HPDE6-E6E7 (cell line): ENCODE data around the gene TRAF3IP1.
"Not testable (repeated sequence)": the region's sequence is repeated elsewhere in the genome, so short reads cannot be mapped to it uniquely, and the experiment has no call there.

Source experiments
- DNase-seq: peaks from one replicate; pipeline ENCODE4 v3.0.0; 2011; ENCODE audit warnings: missing footprints; ENCODE audit errors: extremely low spot score

Gene TRAF3IP1

DNA sequence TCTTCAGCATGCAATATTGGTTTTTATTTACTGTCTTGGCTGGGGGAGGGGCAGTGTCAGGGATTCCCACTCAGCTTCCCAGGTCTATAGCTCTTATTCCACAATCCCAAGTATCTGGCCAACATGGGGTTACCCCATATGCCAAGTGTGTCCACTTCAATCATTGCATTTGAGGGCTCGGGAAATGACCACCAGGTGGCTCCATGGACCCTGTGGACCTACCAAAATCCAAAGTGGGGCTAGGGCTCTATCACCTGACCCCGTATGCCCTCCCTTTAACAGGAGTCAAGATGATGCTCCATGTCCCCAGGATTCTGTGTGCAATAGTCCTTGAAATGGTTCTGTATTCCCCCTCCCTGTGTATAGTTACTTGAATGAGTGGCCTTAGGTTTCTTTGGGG, 12.1 kb upstream of the TRAF3IP1 start:
- DNase-seq: no peak

DNA sequence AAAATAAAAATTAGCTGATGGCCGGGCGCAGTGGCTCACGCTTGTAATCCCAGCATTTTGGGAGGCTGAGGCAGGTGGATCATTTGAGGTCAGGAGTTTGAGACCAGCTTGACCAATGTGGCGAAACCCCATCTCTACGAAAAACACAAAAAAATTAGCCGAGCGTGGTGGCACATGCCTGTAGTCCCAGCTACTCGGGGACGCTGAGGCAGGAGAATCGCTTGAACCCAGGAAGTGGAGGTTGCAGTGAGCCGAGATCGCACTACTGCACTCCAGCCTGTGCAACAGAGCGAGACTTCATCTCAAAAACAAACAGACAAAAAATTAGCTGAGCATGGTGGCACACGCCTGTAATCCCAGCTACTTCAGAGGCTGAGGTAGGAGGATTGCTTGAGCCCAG, 9.6 kb upstream of the TRAF3IP1 start:
- not testable (repeated sequence) for DNase-seq

DNA sequence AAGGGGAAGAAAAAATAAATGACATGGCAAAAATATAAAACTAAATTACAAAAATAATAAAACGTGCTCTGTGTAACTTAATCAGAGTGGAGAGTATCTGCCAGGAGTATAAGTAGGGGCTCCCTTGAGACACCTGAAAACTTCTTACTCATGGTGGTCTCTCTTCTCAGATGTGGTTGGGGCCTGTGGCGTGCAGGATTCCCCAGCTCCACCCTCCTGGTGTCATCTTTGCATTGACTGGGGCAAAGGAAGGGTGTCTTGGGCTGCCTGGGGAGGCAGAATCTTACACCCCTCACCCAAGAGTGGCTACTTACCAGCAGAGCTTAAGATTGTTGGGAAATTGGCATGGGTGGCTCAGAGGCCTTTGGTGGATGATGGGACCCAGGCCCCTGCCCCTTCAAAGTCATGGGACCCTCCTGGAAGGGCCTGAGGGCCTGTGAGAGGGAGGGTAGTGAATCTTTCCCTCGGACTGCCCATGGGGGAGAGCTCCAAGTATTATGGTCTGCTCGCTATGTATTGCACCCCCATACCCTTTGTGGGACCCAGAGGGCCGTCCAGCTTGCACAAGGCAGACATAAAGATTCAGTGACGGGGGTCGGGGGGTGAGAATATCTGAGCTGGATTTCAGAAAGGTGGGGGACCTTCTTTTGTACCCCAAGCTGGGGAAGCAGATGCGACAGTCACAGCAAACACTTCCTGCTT, 6.9 kb upstream of the TRAF3IP1 start:
- DNase-seq: no peak

DNA sequence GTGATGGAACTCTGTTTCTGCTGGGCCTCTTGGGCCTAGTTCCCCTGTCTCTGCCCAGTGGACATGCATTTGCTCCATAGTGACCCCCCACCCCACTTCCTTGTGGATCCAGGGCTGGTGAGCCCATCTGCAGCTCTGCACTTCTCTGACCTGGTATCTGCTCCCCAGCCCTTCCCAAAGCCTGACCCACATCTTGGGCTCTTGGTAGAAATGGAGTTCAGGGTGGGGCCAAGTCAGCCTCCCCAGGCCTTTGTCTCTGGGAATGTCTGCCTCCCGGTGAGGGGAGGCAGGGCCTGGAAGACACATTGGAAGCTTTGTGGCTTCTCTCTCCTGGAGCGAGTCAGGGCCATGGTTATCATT, 6.3 kb upstream of the TRAF3IP1 start:
- no peak for DNase-seq

DNA sequence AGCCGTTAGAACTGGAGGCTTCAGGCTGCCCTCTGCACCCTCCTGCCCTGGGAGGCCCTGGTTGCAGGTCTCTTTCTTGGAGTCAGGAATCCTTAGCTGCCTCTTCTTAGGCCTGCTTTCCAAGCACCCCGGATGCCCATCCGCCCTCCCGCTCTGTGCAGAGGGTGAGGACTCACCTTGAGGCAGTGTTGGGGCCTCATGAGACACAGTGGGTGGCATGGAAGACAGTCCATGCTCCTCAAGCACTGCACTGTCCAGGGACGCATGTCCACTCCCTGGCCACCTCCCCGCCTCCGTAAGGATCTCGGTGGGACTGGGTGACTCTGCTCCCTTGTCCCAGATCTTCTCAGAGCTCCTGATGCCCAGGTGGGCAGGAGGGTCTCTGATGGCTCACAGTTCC, 5.7 kb upstream of the TRAF3IP1 start:
- no peak for DNase-seq

DNA sequence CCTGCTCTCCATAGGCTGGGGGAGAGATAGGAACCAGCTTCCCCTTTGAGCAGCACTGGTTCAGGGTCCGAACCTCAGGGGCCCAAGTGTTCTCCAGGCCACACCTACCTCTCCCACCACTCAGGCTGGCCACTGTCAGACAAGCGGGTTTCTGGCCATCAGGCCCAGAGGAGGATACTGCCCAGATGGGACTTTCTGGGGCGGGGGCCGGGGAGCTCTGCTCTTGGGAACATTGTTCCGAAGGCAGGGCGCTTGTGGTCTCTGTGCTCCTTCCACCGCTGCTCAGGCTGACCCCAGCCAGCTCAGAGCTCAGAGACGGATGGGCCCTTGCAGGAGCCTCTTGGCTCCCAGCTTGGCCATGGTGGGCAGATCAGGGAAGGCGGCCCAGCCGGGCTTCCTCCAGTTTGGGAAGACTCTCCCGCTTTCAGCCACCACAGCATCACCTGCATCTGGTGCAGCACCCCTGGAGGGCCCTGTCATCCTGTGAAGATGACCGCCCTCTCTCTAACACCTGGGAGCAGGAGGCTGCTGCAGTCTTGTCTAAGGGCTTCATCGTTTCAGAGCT, 5.2 kb upstream of the TRAF3IP1 start:
- no peak for DNase-seq

DNA sequence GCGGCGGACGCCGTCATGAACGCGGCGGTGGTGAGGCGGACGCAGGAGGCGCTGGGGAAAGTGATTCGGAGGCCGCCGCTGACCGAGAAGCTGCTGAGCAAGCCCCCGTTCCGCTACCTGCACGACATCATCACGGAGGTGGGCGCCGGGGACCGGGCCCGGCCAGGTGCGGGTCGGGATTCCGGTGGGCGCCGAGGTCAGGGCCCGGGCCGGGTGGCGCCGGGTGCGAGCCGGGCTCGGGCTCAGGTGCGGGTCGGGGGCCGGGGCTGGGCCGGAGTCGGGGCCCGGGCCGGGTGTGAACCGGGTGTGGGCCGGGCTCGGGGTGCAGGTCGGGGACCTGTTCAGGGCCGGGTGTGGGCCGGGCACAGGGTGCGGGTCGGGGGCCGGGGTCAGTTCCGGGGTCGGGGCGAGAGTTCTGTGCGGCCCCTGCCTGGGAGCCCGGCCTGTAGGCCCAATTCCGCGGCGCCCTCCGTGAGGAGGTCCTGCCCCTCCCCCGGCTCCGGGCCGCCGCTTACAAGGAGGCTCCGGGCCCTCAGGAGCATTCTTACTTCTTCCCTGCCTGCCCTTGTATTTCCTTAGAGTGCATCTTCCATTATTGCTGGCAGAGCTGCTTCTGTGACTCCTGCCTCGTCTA, 447 bp downstream of the TRAF3IP1 start:
- peak; percentile 8 for DNase-seq

DNA sequence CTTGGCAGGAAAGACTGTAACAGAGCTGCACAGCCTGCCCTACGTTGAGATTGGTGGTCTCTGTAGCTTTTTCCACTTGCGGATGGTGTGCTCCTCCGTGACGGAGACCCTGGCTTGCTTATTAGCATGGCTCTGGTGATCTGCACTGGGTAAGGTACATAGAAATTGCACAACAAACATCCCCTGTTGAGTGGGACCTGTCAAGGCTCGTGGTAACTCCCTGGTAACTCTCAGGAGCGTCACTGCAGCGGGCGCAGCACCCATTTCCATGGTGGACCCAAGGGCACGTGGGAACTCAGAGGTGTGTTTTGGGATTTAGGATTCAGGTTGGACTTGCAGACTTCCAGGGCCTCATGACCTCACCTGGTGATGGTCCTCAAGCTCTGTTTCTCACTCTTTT, 1.1 kb downstream of the TRAF3IP1 start:
- no peak for DNase-seq

DNA sequence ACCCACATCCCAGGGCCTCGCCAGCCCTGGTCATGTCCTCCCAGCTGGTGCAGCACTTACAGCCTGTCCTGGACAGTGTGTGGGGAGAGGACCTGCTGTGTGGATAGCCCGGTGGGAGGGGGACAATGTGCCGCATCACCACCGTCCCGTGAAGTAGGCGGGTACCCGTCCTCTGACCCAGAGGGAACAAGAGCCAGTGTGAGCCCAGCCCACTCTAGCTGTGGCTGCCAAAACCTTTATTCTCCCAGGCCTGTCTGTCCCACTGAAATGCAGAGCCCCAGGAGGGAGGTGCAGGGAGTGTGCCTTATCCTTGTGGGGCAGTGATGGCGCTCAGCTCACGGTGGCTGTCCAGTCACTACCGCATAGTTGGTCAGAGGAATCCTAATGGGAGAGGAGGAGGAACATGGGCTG, 1.7 kb downstream of the TRAF3IP1 start:
- no peak for DNase-seq

DNA sequence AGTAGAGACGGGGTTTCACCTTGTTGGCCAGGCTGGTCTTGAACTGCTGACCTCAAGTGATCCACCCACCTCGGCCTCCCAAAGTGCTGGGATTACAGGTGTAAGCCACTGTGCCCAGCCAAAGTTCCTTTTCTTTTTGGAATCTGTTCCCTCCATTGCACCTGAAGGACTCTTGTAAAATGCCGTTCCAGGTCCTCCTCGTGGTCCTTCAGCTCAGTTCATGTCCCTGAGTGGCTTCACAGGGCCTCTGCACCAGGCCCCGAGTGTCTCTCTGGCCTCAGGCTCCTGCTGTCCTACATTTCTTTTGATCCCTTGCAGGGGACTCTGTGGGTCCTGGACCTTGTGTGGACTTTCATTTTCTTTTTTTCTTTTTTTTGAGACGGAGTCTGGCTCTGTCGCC, 3.9 kb downstream of the TRAF3IP1 start:
- not testable (repeated sequence) for DNase-seq

DNA sequence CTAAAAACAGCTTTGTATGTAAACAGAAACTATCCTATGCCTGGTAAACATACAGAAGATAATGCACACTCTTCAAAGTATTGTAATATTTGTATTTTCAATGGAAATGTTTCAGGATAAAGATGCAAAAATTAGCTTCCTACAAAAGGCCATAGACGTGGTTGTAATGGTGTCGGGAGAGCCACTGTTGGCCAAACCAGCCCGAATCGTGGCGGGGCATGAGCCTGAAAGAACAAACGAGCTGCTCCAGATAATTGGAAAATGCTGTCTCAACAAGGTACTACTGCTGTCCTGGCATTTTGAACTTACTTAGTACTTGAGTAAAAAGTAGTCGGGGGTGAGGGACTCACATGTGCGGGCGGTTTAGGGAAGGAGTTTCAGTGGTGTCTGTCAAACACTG, 5.4 kb downstream of the TRAF3IP1 start:
- no peak for DNase-seq

DNA sequence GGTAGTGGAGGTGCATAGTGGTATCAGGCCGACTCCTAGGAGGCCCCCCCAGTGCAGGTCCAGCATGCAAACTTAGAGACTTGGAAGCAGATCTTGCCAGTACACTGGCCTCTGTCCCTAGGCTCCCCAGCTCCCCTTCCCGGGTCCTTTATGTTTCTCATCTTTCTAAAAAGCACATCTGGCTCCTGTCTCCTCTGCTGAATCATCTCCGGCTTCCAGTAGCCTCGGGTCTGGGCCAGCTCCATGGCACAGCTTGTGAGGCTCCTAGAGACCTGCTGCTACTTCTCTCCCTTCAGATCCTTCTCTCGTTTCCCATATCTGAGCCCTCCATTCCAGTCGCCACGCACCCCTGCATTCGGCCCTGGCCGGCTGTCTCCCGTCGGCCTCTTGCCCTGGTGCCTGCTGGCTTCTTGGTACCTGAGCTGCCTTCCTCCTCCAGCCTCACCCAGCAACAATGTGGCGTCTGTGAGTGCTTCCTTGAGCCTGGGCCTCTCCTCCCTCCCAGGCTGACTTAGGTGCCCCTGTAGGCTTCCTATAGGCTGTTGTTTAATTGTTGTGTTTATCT, 6.6 kb downstream of the TRAF3IP1 start:
- DNase-seq: no peak

DNA sequence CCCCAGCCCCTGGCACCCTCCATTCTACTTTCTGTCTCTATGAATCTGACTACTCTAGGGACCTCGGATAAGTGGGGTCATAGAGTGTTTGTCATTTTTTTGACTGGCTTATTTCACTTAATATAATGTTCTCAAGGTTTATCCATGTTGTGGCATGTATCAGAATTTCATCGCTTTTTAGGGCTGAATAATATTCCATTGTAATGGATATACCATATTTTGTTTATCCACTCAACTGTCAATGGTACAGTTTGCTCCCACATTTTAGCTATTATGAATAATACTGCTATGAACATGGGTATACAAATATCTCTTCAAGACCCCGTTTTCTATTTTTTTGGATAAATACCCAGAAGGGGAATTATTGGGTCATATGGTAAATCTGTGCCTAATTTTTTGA, 7.4 kb downstream of the TRAF3IP1 start:
- DNase-seq: no peak

DNA sequence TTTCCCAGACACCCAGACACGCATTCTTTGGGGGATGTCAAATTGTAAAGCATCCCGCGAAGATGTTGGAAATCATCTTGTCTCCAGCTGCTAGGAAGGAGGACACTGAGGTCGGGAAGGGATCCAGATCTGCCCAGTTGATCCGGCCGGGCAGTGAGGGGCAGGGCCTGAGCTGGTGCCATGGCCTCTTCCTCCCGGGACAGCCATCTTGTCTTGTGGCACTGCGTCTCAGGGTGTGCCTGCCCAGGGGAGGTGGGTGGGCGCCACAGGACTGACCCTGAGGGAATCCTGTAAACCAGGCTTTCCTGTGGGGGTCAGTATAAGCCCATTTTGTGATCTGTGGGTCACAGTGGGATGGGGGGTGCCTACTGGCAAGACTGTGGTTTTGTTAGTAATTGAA, 10.1 kb downstream of the TRAF3IP1 start:
- DNase-seq: no peak

DNA sequence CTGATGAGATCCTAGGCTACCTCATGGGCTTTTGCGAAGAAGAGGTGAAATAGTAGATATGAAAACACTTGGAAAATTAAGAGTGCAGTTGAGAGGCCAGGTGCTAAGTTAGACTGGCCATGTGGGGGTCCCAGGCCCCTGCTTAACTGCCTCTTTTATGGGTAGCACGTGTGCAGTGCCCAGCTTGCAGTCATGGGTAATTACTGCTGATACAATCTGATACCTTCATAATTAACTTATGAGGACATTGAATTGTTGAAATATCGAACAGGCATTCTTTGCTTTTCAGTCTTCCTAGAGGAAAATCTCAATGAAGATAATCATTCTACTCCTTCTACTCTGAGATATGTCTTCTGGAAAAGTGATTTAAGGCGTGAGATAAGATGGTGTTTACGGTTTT, 11.6 kb downstream of the TRAF3IP1 start:
- no peak for DNase-seq

DNA sequence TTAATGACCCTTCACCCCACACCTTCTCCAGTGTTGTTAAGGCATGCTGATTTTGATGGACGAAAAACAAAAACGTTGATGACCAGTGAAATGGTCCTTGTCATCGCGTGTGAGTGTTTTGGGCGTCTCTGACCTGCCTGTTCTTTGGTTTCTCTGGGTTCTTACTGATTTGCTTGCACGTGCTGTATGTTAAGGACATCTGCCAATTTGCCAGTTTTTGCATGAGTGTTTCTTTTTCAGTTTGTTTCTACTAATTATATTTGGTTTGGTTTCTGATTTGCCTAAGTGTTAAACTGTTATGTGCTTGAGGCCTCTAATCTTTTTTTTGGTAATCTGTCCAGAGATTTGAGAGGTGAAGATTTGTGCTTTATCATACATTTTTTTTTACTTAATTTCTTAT, 14.6 kb downstream of the TRAF3IP1 start:
- DNase-seq: no peak

DNA sequence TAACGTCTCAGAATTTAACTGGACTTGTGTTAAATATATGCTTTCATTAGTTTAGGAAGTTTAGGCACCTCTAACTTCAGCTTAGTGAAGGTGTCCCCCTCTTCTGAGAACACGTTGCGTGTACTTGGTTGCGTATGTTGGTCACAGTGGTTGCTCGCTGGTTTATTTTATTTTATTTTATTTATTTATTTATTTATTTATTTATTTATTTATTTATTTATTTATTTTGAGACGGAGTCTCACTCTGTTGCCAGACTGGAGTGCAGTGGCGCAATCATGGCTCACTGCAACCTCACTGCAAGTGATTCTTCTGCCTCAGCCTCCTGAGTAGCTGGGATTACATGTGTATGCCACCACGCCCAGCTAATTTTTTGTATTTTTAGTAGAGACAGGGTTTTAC, 15.3 kb downstream of the TRAF3IP1 start:
- not testable (repeated sequence) for DNase-seq

DNA sequence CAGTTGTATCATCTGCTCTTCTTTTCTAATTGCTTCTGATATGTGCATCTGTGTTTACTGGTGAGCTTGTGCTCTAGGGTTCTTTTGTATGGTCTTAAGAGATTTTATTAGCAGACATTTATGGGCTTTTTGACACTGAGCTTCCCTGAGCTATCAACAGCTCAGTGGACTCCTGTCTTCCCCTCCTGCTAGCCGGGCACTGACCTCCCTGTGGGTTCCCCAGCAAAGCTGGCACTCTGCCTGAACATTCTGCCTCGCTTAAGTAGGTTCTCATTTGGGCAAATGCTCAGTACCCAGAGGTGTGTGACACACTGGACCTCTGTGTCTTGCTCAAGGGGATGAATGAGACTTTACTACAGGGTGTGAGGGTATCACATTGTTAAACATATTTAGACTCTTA, 15.8 kb downstream of the TRAF3IP1 start:
- no peak for DNase-seq

DNA sequence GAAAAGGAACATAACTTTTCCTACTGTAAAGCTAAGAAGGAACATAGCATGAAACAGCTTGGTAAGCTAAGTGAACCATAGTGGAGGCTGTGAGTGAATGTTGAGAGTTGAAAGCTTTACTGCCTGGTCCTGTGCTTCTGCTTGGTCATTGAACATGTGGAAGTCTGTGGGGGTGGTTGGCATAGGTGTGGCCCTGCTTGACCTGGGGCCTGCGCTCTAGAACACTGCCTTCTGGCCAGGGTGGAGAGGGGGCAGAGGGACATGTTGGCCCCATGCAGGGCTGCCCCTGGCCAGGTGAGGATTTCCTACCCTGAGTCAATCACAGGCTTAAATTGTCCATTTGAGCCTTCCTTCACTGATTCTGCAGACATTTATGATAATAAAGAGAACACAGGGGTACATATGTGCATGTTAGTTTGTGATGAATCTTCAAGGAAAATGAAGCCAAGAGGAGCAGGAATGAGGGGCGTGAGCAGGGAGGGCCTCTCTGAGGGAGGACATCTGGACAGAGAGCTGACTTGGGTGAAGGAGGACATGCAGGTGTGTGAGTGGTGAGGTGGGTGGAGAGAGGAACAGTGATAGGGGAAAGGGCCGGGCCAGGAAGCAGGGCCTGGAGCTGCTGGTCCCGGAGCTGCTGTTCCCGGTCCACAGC, 16.6 kb downstream of the TRAF3IP1 start:
- DNase-seq: no peak

DNA sequence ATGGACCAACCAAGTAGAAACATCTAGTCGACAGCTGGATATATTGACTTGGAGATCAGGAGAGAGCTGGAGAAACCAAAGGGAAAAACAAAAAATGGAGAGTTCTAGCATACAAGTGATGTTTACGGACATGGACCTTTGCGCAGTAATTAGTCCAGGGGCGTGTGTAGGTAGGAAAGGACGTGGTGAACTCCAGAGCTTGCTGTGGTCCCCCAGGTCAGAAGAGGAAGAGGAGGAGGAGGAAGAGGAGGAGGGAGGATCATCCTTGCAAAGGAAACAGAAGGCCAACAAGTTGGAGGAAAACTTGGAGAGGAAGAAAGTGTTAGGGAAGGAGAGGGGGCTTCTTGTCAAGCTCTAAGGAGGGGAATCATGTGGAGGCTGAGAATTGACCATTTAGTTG, 17.5 kb downstream of the TRAF3IP1 start:
- no peak for DNase-seq

DNA sequence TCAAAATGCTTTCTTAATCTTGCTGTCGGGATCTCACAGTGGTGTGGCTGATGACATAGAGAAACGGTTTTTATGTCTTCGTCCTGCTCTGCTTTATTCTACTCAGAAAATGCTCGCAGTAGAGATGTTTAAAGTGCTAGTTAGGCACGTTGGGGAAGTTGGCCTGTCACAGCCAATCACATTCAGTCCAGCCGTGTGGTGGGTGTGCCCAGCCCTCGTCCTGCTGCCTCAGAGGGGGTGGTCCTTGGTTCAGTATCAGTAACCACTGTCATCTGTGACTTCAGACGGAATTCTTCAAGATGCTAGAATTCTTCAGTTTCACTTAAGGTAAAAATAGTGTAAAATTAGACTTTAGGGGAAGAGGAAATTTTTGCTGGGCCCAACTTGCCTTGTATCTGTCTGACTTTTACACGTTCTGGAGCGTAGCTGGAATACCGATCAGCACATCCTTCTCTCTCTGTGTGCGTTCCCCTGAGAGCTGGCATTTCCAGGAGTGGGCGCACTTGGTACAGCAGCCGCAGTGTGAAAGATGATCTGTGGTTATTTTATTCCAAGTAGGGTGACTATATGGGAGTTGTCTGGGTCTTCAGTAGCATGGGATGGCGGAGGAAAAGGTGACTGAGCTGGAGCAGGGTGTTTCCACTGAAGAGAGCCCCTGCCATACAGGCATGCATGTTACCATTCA, 18.5 kb downstream of the TRAF3IP1 start:
- no peak for DNase-seq

DNA sequence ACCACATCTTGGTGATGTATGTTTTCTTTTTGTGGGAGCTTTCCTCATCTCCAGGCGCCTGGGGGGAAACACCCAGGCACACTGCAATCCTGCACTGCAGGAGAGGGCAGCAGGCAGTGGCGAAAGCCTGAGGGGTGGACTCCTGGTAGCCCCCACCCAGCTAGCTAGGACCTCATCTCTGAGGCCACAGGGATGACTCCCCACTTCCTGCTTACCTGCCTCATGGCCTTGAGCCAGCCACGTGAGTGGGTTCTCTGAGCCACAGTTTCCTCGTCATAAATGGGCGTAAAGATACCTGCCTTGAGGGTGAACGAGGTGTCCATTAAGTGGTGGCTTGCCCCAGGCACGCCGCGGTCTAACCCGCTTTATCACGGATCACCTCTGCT, 19.1 kb downstream of the TRAF3IP1 start:
- DNase-seq: peak; percentile 37
